ENCODE data around the gene DISP3.

The DISP3 gene

GRCh38 chr1:11478571-11479374 is at the start of gene DISP3:
DISP3 (plus strand) TSS chr1:11479155; CDS start chr1:11500993, 21,838 bp downstream.
- peak; percentile 69 for DNase-seq

- no peak for DNase-seq
Observed at GRCh38 chr1:11429226-11429625, 49.7 kb upstream of the DISP3 start.

- DNase-seq: no peak
Observed at GRCh38 chr1:11429935-11430334, 49.0 kb upstream of the DISP3 start.

GRCh38 chr1:11431941-11432507 is 46.9 kb upstream of the DISP3 start:
- DNase-seq: no peak

GRCh38 chr1:11432526-11432925 is 46.4 kb upstream of the DISP3 start:
- no peak for DNase-seq

GRCh38 chr1:11434501-11434900 is 44.5 kb upstream of the DISP3 start:
- DNase-seq: no peak

- no peak for DNase-seq
Observed at GRCh38 chr1:11434926-11435325, 44.0 kb upstream of the DISP3 start.

- no peak for DNase-seq
Observed at GRCh38 chr1:11438996-11439395, 40.0 kb upstream of the DISP3 start.

GRCh38 chr1:11441211-11441952 is 37.6 kb upstream of the DISP3 start:
- DNase-seq: no peak

- no peak for DNase-seq
Observed at GRCh38 chr1:11443043-11443442, 35.9 kb upstream of the DISP3 start.

- no peak for DNase-seq
Observed at GRCh38 chr1:11443961-11444658, 34.8 kb upstream of the DISP3 start.

- no peak for DNase-seq
Observed at GRCh38 chr1:11444907-11445306, 34.0 kb upstream of the DISP3 start.

GRCh38 chr1:11447903-11448302 is 31.1 kb upstream of the DISP3 start:
- no peak for DNase-seq

- DNase-seq: no peak
Observed at GRCh38 chr1:11448373-11449099, 30.4 kb upstream of the DISP3 start.

GRCh38 chr1:11449100-11449403 is 29.9 kb upstream of the DISP3 start:
- no peak for DNase-seq

- DNase-seq: no peak
Observed at GRCh38 chr1:11450310-11450709, 28.6 kb upstream of the DISP3 start.

GRCh38 chr1:11453742-11454491 is 25.0 kb upstream of the DISP3 start:
- DNase-seq: no peak

GRCh38 chr1:11455967-11456570 is 22.9 kb upstream of the DISP3 start:
- DNase-seq: no peak

- DNase-seq: no peak
Observed at GRCh38 chr1:11456965-11457364, 22.0 kb upstream of the DISP3 start.

GRCh38 chr1:11458811-11459275 is 20.1 kb upstream of the DISP3 start:
- no peak for DNase-seq

GRCh38 chr1:11461531-11462137 is 17.3 kb upstream of the DISP3 start:
- no peak for DNase-seq
